Measurements from ENCODE around the gene PHYHD1.
"Not testable (repeated sequence)": the region's sequence is repeated elsewhere in the genome, so short reads cannot be mapped to it uniquely, and the experiment has no call there.

Gene PHYHD1

DNA sequence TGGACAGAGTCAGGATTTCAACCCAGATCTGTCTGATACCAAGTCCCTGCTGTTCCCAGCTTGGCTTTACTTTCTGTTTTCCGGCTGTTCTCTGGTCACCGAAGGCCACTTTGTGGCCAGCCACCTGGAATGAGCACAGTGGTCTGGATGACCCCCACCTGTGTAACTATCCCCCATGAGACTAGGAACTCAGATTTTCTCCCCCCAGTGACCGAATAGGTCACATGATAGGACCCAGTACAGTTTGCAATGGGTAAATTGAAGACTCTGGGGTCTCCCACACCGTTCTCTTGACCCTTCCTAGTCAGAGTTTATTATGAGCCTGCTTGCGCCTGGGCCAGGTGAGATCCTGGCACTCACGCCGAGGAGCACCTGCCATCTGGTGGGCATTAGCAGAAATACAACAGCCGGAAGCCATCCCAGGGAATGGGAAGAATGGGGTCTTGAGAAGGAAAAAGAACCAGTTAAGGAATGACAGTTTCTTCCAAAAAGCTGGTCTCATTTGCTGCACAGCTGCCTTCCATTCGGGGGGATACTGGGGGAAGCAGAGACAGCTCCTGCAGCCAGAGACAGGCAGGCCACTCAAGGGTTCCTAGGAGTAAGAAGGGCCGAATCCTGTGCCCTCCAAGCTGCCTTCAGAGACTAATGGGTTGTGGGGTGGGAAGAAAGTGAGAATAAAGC is 7.1 kb downstream of the PHYHD1 start:
- peak; percentile 83 for DNase-seq

DNA sequence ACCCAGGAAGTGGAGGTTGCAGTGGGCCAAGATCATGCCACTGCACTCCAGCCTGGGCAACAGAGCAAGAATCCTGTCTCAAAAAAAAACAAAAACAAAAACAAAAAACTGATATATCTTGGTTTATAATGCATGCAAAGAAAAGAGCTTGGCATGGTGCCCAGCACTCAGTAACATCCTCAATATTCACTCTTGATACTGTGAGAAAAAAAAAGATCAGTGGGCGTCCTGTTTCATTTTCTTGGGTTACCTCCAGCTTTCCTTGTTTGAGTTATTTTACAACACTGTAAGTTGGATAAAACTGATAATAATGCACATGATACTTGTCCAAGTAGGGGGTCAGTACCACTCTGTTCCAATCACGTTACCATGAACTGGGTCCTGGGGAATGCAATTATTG is 7.8 kb downstream of the PHYHD1 start:
- DNase-seq: no peak

DNA sequence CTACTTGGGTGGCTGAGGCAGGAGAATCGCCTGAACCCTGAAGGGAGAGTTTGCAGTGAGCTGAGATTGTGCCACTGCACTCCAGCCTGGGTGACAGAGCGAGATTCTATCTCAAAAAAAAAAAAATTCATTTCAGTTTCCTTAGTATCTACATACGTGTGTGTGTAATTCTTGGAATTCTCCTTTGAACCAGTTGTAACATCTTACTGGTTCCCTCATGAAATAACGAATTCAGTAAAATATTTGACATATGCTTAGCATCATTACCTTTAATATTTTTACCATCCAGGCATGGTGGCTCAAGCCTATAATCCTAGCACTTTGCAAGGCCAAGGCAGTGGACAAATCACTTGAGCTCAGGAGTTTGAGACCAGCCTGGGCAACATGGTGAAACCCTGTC is 8.8 kb downstream of the PHYHD1 start:
- no peak for DNase-seq

DNA sequence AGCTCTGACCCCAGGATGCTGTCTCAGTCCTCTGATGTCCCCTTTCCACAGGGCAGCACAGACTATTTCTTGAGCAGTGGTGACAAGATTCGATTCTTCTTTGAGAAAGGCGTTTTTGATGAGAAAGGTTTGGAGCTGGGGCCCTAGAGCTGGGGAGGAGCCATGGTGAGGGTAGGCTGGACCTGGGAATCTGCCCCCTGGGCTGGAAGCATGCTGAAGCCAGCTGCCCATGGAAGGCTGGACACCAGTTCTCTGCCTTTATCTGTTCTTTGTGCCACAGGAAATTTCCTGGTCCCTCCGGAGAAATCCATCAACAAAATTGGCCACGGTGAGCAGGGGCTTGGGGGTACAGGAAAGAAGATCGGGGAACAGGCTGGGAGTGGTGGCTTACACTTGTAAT is 12.9 kb downstream of the PHYHD1 start:
- no peak for DNase-seq

DNA sequence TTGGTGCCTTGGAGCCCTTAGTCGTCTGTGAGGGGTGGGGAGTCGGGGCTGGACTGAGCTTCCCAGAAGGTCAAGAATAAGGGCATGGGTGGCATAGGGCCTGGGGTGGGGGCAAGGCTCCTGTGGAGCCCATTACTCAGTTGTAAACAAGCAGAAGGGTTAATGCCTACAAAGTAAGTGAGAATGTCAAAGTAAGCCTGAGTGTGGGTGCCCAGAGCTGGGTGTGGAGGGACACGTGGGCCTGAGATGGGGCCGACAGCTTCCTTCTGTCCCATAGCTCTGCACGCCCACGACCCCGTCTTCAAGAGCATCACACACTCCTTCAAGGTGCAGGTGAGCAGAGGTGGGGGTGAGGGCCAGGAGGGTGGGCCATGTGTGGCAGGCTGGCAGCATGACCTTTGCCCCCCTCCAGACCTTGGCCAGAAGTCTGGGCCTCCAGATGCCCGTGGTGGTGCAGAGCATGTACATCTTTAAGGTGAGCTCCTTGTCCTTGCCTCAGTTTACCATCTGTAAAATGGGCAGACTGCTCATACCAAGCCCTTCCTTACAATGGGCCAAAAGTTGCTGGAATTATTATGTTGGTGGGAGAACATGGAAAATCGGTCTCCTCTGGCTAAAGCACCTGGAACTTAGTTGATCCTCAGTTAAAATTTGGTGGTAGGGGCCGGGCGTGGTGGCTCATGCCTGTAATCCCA is 15.5 kb downstream of the PHYHD1 start:
- DNase-seq: no peak

DNA sequence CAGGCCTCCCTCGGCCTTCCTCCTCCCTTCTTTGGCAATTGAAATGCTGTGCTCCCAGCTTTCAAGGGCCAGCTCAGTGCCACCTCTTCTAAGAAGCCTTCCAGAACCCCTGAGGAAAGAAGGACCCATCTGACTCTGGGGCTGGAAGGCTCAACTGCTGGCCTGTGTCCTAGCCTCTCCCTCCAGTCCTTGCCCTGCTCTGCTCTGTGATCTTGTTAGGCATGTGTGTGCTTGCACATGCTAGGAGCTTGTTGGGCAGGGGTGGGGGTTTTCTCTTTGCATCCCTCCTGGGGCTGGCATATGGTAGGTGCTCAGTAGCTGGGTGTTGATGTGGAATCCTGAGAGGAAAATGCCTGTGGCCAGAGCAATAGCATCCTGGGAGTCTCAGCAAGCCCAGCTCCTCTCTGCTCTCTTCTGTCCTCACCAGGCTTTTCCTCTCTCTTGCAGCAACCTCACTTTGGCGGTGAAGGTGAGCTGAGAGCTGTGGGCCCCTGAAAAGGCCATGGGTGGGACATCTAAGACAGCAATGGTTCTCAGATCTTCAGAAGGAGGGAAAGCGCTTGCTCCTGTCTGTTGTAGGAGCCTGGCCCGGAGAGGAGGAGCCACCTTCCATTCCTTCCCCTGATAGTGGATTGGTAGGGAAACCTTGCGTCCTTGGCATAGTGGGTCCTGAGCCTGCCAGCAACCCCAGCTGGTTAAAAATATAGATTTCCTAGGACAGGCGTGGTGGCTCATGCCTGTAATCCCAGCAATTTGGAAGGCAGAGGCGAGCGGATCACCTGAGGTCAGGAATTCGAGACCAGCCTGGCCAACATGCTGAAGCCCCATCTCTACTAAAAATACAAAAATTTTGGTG is 16.8 kb downstream of the PHYHD1 start:
- no peak for DNase-seq

DNA sequence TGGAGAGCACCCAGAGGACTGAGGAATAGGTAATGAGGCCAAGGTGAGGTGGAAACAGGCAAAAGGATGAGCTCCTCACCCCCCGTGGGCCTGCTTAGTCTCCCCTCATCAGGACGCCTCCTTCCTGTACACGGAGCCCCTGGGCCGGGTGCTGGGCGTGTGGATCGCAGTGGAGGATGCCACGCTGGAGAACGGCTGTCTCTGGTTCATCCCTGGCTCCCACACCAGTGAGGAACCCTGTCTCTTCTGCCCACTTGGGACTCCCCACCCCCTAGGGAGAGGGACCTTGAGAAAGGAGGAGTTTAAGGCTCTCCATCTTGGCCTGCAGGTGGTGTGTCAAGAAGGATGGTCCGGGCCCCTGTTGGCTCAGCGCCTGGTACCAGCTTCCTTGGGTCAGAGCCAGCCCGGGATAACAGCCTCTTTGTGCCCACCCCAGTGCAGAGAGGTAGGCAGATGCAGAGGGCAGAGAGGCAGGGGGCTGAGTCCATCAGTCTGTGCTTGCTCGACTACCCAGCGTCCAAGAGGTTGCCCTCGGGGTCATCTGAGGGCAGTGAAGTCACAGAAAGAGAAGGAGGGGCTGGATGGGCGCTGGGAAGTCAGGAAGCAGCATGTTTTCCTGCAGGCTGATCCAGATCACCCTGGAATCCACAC is 19.6 kb downstream of the PHYHD1 start:
- no peak for DNase-seq

DNA sequence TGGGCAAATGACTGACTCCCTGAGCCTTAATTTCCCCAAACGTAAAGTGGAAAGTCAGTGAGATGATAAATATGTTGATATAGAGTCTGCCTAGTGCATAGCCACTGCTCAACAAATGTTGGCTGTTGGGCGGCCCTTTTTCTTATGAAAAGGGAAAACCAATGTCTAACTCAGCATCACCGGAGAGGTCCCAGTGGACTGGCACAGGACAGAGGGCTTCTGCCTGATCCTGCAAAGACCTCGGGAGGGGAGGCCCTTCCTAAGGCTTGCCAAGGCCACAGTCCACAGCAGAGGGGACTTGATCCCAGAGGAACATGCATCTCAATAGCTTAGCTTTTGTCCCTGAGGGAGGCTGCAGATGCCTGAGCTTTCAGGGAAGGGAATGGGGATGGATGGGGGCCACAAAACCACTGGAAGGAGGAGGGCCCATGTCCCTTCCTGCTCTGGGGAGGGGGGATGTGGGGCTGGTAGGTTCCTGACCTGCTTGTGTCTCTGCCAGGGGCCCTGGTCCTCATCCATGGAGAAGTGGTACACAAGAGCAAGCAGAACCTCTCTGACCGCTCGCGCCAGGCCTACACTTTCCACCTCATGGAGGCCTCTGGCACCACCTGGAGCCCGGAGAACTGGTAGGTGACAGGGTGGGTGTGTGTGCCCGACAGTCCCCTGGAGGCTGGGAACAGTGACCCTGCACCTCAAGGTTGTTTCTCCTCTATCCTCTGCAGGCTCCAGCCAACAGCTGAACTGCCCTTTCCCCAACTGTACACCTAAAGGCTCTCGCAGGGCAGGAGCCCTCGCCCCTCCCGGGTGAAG is 20.4 kb downstream of the PHYHD1 start:
- DNase-seq: no peak

DNA sequence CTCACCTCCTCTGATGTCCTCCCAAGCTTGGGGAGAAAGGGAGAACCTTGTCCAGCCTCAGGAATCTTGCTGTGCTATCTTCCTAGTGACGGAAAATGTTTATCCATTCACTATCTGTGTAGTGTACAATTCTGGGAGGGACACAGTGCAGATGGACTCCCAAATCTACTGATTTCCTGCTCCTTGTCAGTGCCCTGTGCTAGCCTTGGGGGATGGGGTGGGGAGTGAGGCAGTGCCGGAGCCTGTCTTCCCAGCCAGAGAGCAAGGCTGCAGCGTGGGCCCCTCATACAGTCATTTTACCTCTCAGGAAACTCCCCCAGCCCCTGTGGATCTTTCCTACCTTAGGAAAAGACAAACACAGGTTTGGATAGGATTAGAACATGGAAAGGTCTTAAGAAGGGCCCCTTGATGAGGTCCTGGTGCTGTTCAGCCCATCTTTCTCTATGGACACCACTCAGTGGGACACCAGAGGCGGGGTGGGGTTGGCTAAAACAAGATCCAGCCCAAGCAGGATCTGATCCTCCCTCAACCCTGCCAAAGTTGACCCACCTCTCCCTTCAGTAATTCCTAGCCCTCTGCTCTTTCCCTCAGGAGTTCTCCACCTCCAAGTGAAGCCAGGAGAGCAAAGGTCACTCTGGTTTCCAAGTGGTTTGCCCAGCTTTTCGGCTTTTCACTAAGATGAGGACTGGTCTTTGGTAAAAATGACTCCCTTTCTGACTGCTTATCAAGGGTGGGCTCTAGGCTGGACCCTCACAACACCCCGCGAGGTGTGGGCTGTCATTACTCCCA is 23.2 kb downstream of the PHYHD1 start:
- peak; percentile 27 for DNase-seq

DNA sequence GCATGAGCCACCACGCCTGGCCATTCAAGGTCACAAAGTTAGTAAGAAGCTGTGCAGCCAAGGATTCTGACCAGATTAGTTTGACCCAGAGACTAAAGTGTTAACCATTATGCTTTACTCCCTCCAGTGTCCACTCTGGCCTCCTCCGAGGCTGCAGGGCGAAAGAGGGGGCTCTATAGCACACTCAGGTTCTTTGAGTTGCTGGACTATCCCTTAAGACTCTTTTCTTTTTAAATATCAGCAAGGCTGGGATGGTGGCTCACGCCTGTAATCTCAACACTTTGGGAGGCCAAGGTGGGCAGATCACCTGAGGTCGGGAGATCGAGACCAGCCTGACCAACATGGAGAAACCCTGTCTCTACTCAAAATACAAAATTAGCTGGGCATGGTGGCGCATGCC is 24.2 kb downstream of the PHYHD1 start:
- DNase-seq: peak; percentile 37

DNA sequence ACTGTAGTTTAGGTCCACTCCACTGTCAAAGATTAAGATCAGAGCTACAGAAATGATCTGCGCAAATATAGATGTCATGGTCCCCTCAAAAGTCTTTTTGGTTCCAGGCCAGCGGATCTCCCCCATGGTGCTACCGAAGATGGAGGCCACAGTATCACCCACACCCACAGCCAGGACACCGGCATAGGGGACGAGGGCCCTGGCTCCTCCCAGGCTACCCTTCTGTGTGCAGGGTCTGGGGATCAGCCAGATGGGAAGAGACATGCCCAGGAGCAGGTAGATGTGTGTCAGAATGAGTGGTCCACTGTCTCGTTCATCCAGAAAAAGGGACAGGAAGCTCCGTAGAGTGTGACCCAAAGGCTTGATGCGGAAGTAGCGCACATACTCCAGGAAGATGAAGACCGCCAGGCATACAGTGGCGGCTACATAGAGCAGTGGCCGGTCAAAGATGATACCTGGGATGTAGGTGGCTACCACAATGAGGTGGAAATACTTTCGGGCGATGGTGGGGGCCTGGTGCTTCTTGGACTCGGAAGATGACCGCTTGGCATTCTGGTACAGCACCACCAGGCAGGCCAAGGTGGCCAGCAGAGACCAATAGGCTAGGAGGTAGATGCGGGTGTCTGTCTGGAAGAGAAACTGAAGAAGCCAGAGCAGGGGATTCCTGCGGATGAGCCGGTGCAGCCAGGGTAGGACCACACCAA is 25.2 kb downstream of the PHYHD1 start:
- peak; percentile 51 for DNase-seq

DNA sequence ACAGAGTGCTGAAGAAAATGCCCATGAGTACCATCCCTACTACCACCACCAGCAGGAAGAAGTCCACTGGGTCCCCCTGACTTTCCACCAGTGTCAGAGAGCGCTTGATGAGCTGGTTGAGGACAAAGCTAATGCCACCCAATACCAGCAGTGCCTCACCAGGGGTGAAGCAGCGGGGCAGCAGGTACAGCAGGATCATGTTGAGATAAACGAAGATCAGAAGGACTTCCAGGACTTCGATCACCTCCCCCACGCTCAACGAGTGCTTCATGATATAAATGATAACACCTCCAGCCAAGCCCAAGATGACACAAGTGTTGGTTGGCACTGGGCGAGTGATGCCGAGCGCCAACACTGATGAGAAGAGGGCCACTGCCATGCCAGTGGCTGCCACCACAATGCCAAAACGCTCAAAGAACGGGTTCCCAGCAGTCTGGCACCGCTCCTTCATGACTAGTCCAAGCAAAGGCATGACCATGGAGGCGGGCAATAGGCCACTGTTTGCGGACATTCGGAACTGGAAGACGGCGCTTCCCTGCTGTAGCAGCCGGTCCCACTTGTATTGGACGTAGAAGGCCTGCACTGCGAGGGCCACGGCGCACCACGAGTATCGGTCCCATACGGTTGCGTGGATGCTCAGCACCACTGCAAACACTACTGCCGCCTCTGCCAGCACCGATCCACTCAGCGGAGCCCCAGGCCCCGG is 25.9 kb downstream of the PHYHD1 start:
- peak; percentile 76 for DNase-seq

DNA sequence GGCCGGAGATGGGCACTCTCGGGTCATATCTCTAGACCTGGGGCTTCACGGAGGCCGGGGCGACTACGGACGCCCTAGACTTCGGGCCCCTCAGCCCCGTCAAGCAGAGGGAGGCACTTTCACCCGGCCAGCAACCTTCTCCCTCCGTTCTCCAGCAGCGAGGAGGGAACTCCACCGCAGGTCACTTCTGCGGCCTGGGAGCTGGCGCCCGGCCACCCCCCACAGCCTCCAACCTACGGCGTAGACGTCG is 26.4 kb downstream of the PHYHD1 start:
- DNase-seq: no peak

DNA sequence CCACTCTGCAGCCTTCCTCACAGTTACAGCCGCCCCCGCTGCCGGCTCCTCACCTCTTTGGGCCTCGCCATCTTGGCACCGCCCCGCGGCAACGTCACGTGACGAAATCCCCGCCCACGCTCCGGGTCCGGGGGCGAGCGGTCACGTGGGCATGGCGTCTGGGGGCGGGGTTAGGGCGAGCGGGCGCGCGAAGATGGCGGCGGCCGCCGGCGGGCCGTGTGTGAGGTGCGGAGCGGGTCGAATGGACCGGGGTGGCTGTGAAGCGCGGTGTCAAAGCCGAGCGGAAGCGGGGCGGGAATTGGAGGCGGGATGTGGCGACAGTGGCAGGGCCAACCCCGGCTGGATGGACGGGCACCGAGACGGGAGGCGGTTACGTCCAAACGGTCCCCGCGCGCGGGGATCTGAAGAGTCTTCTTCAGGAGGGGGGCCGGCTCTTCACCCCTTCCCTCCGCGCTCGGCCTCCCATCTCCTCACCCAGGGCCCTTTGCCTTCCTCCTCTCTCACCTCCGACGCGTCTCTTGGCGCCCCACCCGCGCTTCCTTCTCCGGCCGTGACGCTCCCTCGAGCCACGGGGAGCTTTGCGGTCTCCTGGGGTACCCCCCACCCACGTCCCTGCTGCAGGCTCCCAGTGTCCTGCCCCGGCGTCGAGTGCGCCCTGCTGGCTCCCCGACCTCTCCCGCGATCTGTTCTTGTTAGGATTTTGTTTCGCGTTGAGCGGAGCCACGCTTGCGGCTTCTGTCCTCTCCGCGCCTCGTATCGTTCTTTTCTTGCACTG is 26.9 kb downstream of the PHYHD1 start, which contains the start of the genes DOLK and NUP188:
DOLK (minus strand) TSS at position 77 of the 775 bp plus-strand sequence. CDS start 300 bp downstream, outside the sequence.
NUP188 (plus strand) TSS at position 173 of the 775 bp plus-strand sequence; CDS start at position 194, 21 bp downstream.
- DNase-seq: peak; percentile 100

DNA sequence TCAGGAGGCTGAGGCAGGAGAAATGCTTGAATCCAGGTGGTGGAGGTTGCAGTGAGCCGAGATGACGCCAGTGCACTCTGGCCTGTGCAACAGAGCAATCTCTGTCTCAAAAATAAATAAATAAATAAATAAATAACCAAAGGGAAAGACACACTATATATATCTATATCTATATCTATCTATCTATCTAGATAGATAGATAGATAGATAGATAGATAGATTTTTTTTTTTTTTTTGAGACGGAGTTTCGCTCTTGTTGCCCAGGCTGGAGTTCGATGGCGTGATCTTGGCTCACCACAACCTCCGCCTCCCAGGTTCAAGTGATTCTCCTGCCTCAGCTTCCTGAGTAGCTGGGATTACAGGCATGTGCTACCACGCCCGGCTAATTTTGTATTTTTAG is 40.6 kb downstream of the PHYHD1 start:
- DNase-seq: not testable (repeated sequence)

DNA sequence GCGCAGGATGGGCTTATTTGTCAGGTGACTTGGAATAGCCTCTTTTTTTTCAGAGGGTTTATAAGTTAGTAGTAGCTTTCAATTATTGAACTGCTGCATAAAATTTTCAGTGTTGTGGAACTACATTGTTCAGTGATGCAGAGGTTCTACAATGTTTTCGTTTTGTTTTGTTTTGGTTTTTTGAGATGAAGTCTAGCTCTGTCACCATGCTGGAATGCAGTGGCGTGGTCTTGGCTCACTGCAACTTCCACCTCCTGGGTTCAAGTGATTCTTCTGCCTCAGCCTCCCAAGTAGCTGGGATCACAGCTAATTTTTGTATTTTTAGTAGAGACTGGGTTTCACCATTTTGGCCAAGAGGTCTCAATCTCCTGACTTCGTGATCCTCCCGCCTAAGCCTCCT is 48.7 kb downstream of the PHYHD1 start:
- DNase-seq: no peak

DNA sequence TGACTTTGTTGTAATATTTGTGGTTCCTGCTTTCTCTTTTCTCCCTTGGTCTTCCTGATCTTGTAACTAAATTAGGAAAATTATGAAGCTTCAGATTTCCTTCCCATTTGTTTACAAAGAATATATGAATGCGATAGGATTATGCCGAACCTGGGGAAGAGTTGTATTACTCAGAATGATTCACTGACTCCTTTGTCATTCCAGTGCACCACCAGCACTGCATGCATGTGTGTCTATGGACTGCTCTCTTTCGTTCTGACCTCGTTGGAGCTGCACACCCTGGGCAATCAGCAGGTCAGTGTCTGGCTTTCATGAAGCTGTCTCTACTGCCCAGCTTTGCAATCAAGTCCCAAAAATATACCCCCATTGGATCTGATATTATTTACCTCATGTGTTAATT is 52.2 kb downstream of the PHYHD1 start:
- DNase-seq: no peak

DNA sequence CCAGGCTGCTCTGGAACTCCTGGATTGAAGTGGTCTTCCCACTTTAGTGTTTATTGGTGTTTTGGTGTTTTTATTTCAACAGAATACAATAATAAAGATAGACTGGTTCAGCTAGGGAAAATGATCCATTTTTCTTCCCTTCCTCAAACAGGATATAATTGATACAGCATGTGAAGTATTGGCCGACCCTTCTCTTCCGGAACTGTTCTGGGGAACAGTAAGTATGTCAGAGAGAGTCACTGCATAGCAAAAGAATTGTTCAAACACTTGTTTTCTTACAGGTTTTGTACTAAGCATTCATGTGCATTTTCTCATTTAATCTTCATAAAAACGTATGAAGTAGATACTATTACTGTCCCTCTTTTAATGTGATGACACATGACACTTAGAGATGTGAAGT is 58.3 kb downstream of the PHYHD1 start:
- DNase-seq: no peak

DNA sequence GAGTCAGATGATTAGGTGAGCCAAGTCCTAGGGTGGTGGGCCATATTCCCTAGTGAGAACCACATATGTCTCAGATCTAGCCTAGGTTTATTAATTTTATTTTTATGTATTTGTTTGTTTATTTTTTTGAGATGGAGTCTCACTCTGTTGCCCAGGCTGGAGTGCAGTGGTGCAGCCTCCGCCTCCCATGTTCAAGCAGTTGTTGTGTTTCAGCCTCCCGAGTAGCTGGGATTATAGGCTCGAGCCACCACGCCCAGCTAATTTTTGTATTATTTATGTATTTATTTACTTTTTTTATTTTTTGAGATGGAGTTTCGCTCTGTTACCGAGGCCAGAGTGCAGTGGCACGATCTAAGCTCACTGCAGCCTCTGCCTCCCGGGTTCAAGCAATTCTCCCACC is 62.8 kb downstream of the PHYHD1 start:
- DNase-seq: no peak

All from activated effector memory CD4-positive, alpha-beta T cell treated with anti-CD3 and anti-CD28 coated beads, Interleukin-2, amount 50 U/mL, for 16 hours (primary cell).